AML-193 (cell line): ENCODE results near the gene BAIAP2.

Source experiments
- DNase-seq, 2 experiments: peaks; one replicate each; lab custom pipeline; 2025; lab: John Stamatoyannopoulos, UW

The BAIAP2 gene

DNA sequence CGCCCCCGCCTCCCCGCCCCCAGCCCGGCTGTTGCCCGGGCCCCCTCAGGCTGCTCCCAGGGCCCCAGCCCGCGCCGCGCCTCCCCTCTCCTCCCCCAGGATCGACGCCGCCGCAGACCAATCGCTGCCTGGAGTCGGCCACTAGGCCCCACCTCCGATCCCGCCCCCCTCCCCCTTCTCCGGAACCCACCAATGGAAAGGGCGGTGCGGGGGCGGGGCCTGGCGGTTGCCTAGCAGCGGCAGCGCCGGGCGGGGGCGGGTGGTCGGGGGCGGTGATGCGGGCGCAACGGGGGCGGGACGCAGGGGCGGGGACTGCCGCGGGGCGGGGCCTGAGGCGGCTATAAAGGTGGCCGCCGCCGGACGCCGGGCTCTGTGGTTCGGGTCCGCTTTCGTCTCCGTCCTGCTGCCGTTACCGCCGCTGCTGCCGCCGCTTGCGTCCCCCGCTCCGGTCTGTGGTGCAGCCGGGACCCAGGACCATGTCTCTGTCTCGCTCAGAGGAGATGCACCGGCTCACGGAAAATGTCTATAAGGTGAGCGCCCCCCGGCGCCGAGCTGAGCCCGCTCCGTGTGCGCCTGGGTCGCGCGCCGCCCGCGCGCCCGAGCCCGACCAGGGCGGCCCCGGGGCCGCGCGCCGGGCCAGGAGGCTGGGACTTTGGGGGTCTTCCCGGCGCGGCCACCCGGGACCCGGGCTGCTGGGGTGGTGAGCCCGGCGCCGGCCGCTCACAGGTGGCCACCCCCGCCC is at the start of gene BAIAP2:
Gene BAIAP2, plus strand, starts transcription at position 373 of the 742 bp plus-strand sequence. Its CDS starts 104 bp downstream, at position 477.
- peak; percentile 90 to 91 for DNase-seq

DNA sequence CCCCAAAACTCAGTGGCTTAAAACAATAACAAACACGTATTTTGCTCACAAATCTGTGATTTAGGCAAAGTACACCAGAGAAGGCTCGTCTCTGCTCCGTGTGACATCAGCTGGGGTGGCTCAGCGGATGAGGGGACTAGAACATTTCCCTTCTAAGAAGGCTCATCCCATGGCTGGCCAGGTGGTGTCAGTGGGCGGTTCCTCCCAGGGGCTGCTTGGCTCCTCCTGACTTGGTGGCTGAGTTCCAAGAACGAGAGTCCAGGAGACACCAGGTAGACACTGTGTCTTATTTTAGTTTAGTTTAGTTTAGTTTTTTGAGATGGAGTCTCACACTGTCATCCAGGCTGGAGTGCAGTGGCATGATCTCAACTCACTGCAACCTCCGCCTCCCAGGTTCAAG is 48.9 kb upstream of the BAIAP2 start:
- DNase-seq = no peak

- DNase-seq = peak; percentile 85 to 87
These were observed 48.0 kb upstream of the BAIAP2 start for GRCh38 chr17:80986816-80987475.

DNA sequence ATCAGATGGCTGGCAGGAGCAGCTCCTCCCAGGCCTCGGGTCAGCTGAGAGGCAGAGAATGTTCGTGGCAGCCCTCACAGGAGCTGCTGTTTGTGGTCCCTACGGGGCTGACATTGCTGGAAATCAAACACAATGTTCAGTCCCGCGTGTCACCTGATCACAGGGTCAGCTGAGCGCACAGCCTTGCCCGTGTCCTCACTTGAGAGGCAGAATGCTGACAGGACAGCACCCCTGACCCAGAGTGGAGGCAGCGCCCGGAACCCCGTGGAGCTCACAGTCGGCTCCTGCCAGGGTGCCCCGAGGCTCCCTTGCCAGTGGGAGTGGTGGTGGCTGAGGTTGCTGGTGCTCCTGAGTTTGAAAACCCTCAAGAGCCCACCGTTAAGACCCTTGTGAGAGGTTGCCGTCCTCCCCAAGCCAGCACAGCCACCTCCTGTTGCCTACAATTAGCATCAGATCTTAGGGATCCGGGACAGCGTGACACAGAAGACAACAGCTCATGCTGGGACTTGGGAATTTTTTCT is 47.0 kb upstream of the BAIAP2 start:
- no peak for DNase-seq

GRCh38 chr17:80989586-80989913 is 45.4 kb upstream of the BAIAP2 start:
- no peak for DNase-seq

DNA sequence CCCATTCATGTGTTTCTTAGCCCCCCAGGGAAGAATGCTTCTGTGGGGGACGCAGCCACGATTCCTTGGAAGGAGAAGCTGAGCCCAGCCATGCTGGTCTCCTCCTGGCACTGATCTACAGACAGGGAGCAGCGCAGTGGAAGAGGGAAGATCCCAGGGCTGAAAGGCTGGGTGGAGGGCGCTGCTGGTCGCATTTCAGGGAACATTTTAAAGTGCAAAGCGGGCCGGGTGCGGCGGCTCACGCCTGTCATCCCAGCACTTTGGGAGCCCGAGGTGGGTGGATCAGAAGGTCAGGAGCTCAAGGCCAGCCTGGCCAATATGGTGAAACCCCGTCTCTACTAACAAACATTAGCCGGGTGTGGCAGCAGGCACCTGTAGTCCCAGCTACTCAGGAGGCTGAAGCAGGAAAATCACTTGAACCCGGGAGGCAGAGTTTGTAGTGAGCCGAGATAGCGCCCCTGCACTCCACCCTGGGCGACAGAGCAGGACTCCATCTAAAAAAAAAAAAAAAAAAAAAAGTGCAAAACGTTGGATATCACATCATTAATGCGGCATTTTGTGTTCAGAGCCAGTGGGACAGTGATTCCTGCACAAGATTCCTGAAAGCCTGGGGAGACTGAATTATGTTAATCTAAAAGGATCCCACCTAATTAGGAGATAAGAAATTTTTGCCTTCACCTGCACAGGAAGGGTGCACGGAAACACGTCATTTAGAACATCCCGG is 43.9 kb upstream of the BAIAP2 start:
- DNase-seq = no peak

GRCh38 chr17:80991645-80992076 is 43.3 kb upstream of the BAIAP2 start, which contains the start of gene CHMP6:
TSS of gene CHMP6 (plus strand) at chr17:80991841. CDS start at chr17:80991919, 78 bp downstream.
- peak; percentile 56 to 75 for DNase-seq

DNA sequence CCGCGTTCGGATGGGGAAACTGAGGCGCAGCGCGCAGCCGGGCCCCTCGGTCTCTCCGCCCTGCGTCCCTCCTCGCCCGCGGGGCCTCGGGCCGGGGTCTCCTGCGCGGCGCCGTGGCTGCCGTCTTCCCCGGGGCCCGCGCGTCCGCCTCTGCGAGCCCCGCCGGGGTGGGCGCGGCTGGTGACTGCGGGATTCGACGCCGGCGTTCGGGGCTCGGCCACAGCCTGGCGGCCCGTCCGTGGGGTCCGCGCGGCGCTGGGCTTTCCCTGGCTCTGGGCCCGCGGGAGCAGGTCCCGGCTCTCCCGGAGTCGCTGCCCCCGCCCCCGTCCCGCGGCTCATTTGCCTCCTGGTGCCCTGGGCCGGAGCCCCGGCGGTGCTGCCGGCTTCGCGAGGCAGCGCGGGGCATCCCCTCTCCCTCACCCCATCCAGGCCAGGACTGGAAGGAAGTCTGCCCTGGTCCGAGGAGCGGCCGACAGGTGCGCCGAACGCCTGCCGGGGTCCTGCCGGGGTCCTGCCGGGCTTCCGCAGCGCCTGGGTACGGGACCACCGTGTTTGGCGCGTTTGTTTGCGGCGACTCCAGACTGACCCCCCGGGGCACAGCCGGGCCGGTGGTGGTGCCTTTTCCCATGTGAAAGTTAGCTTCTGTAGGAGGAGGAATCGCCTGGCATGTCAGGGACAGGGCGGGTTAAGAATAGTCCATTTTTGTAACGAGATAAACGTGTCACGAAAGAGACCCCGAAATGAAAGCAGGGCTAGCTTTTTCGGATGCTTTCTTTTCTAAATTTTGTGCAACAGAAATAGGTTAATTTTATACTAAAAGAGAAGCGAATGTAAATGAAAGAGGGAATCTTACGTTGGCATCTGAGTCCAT is 42.6 kb upstream of the BAIAP2 start:
- no peak for DNase-seq

- DNase-seq = no peak
These were observed 41.9 kb upstream of the BAIAP2 start for GRCh38 chr17:80992948-80993624.

DNA sequence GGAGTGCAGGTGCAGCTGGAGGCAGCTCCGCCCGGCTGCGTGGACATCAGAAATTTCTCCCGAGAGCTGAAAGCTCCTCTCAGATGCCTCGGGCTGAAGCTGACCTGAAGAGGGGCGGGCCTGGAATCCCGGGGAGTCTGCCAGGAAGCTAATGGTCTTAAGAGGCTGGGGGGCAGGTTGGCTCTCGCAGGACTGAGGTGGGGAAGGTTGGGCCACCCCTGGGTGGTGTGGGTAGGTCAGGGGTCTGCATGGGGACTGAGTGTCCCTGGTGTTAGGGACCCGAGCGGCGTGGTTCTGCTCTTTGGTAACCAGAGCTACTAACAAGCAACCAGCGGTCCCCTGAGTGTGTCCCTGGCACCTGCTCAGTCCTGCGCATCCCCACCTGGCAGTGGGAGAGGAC is 39.8 kb upstream of the BAIAP2 start:
- DNase-seq = no peak

GRCh38 chr17:80996422-80997305 is 38.3 kb upstream of the BAIAP2 start:
- no peak for DNase-seq

- no peak for DNase-seq
These were observed 37.4 kb upstream of the BAIAP2 start for GRCh38 chr17:80997424-80998117.

DNA sequence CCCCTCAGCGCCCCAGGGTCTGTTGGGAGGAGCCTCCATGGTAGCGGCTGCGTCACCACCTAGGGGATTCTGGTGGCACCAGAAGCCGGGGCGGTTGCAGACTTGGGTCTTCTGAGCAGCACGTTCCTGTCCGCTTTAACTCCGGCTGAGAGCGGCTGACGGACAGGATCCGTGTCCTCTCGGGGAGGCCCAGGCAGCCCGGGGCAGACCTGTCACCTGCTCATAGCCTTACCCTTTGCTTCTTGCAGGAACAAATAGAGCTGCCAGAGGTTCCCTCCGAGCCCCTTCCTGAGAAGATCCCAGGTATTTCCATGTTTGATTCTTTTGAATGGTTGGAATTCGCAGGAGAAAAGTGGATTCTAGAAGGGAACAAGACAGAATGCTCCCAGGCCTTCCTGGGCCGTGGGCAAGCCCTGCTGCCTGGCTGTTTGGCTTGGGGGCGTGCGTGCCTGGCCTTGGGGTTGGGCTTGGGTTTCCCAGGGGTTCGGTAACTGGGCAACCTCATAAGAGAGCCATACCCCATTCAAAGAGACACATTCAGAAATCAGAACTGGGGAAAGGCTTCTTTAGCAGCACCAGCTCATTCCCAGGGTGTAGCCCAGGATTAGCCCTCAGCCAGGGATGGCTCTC is 36.7 kb upstream of the BAIAP2 start:
- no peak for DNase-seq

DNA sequence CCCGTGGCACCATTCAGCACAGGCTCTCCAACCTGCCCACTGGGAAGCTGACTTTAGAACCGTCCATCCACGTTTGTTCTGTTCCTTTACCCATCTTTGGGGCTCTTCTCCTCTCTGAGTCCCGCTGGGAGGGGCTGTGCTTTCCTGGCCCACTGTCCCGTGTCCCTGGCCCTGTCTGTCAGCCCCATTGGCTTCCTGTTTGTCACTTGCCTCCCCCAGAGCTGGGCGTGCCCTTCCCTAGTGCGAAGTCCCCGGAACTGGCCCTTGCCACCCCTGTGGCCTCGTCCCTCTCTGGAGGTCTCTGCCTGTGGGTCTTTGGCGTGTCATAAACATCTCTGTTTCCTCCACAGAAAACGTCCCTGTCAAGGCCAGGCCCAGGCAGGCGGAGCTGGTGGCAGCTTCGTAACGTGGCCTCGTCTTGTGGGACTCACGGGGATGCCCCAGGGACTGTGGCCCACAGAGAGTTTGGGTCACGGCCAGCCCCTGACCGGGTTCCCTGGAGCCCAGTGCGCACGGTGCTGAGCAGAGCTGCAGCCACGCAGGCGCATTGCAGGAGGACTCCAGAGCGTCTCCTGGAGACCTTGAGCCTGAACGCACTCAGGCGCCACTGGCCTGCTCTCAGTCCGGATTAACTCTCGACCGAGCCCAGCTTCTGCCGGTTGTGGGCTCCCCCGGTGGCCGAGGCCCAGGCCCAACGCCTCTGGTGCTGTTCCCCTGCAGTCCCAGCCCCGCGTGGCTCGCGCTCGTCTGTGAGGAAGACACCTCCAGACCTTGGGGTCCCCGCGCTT is 36.0 kb upstream of the BAIAP2 start:
- DNase-seq = no peak

- no peak for DNase-seq
These were observed 35.2 kb upstream of the BAIAP2 start for GRCh38 chr17:80999536-81000333.

DNA sequence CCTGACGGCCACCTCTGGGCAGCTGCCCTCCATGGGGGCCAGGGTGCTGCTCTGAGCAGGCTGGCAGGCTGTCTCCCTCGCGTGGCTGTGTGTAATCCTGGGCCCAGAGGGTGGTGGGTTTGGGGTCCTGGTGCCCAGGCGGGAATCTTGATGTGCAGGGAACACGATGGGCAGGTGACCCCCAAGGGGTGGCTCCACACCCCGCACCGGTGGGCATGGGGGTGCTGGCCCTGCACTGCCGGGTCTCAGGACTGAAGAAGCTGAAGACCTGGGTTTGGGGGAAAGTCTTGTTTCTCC is 34.7 kb upstream of the BAIAP2 start:
- DNase-seq = no peak

DNA sequence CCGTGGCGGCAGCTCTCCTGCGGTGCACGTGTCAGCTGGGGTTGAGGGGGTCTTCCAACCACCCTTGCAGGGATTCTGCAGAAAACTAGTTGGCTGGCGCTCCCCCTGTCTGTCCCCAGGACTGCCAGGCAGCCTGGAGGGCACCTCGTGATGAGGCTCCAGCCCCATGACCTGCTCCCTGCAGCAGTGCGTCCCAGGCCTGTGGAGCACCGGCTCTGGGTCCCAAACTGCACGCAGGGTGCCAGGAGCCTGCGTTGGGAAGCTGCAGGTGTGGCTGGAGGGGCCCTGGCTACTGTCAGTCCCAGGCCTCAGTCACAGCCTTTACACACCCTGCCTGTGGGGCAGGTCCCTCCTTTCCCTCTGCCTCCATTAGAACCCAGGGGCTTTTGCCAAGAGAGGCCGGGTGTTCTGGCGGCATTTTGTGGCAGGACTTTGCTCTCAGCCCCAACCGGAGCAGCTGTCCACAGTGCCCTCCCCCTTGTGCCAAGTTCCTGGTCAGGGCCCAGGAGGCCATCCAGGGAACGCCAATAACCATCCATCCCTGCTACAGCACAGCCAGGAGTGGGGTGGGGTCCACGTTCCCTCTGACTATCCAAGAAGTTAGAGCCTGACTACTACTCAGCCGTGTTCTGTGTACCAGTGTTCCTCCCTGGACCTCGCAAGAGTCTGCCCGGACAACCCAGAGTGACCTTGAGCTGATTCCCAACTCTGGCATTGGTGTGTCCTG is 34.2 kb upstream of the BAIAP2 start:
- no peak for DNase-seq
